GM12874 (cell line): Measurements from ENCODE around the gene NCBP2.

Experiments
- CTCF ChIP-seq: IDR thresholded peaks from 2 replicates; pipeline ENCODE4 v1.5.1; 2011; ENCODE audit warnings: low read depth, mild to moderate bottlenecking, control low read depth, low read length, moderate library complexity; ENCODE audit not compliant: insufficient read depth

Gene NCBP2

DNA sequence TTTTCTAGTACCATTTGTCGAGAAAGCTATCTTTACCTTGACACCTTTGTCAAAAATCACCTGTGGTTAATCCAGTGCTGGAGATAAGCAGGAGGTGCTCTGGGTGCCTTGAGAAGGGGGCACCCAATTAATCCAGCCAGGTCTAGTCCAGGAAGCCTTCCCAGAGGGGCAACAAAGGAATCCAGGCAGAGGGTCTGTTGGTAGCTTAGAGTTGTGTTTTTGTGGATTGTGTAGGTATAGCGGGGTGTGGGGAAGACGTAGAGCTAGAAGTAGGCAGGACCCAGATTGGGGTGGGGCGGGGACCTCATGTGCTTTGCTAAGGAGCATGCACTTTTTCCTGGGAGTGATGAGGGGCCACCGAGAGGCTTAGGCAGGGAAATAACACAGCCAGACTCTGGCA is 32.3 kb upstream of the NCBP2 start:
- TF ChIP-seq CTCF, result no peak

- TF ChIP-seq CTCF, result no peak
These were observed 28.9 kb upstream of the NCBP2 start for GRCh38 chr3:196971094-196971698.

DNA sequence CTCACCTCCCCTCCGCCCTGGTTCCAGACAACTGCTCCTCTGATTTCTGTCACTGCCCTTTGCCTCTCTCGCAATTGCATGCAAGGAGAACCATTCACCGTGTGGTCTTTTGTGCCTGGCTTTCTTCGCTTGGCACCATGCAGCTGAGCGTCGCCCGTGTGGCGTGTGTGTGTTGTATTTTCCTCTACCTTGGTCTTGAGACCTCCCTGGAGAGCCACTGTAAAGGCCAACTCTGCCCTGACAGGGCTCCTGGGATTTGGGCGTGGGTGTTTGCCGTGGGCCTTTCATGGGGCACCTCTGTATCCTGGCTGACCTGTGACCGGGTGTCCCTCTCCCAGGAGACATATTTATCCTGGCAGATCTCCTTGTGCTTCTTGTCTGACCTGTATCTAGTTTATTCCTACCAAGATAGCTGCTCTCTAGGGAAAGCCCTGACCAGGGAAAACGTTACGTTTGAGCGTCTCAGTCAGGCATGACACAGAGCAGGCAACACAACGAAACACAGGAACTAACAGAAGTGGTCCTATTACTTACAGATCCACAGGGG is 28.3 kb upstream of the NCBP2 start:
- TF ChIP-seq CTCF, result no peak

DNA sequence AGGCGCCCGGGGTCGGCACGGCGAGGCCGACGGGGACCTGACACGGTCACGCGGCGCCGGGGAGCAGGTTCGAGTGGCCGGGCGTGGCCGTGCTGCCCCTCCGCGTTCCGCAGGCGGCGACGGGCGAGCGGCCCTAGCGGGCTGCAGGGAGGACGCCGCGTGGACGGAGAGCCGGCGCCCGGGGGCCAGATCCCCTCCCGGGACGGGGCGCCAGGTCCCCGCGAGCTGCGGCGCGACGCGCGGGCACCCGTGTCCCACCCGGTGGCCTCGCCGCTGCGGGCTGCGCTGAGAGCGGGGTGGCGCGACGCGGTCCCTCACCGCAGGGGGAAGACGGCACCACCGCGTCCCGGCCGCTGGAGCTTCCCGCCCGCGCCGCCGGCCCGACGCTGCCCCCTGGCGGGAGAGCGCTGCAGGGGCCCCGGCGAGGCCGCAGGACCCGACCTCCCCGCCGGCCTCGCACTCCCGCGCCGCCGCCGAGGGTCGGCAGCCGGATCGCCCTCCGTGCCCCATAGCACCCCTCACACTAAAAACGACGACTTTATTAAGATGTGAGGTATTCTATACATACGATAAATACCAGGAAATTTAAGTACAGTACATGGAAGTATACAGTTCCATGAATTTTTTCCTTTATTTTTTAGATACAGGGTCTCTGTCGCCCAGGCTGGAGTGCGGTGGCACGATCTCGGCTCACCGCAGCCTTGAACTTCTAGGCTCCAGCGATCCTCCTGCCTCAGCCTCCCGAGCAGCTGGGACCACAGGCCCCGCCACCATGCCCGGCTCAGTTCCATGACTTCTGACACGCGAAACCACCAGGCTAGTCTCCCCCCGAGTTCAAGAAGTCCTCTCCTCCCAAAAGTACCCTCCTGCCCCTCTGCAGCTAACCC is 27.6 kb upstream of the NCBP2 start:
- TF ChIP-seq CTCF, result peak; percentile 89

DNA sequence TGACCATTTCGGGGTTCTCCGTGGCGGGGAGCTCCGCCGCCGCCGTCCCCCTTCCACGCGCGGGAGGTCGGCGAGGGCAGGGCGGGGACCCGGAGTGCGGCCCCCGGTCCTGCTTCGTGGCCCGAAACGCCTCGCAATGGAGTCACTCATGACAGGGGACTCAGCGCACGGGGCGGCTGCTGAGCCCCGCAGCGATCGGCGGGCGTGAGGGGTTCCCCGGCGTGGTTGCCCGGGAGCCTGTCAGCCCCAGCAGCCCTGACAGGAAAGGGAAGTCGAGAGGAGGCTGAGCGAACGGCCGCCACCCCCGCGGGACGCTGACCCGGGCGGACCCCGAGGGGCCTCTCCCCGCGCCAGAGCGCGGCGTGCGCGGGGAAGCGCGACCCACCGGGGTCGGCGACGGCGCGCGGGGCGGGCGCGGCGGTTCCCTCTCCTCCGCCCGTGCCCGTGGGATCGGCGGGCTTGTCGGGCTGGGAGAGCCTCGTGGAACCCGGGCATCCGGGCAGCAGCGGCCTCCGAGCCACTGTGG is 26.9 kb upstream of the NCBP2 start:
- no peak for TF ChIP-seq CTCF

DNA sequence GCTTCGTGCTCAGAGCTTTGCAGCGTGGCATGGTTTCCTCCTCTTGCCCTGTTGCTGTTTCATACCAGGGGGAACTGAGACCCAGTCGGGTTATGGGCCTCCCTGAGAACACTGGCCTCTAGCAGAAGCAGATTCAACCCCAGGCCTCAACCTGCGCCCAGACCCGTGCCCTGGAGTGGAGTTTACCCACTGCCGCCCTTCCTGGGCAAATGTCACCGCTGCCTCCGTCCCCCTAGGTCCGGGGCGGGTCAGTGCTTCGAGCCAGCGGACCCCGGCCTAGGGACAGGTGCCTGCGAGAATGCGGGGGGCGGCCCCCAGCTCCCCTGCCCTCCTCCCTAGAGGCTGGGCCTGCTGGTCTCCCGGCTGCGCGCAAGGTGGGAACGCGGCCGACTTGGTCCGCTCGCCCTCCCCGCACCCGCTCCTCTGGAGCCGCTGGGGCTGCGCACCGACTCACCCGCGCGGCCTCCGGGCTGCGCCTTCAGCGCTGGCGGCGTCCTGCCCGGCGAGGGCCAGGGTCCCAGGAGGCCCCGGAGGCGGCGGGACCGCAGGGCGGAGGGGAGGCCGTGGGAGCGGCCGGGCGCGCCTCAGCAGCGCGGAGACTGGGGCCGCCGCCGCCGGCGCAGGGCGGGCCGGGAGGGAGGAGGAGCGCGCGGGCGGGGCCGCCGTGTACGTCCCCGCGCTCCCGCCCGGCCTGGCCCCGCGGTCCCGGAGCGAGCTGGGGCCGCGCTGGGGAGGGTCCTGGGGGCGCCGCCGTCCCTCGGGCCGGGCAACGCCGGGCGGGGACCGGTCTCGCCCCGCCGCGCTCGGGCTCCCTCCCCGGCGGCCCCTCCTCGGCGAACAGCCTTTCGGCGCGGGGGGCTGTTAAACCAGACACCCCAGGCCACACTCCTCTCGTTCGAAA is 26.2 kb upstream of the NCBP2 start, which contains the start of gene PIGZ:
TSS of gene PIGZ (minus strand) at position 601 of the 901 bp plus-strand sequence. CDS start 16,802 bp downstream, outside the sequence.
- no peak for TF ChIP-seq CTCF
